Hypothalamus (tissue), 51 donors: Measurements from ENCODE around the gene DHX16.

Experiments
- DNase-seq, 51 donors: peaks; one replicate each; lab custom pipeline; 2025; lab: John Stamatoyannopoulos, UW

The DHX16 gene

DNA sequence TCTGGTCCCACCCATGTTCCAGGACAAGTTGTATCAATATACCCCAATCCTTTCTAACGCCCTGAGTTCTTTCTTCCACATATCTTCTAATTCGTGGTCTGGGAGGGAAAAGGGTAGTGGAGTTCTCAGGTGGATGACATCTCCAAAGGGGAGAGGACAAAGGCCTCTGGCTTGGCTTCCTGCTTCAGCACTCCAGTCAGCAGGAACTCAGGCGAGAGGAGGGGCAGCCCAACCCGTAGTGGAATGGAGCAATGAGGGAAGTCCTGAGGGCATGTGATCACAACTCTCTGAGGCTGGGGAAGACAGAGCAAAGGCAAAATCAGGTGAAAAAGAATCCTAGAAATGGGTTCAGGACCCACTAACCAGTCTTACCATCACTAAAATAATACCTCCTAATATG, 27.5 kb upstream of the DHX16 start:
- DNase-seq, result no peak

DNA sequence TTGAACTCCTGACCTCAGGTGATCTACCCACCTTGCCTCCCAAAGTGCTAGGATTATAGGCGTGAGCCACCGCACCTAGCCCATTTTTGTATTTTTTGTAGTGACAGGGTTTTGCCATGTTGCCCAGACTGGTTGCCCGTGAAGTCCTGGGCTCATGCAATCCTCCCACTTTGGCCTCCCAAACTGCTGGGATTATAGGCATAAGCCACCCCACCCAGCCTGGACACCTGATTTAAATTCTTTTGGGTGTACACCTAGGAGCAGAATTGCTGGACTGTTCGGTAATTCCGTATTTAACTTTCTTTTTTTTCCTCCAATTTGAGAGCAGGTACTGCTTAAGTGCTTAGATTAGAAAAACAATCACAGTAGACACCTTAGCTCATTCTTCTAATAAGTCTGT, 23.6 kb upstream of the DHX16 start:
- DNase-seq, result no peak

DNA sequence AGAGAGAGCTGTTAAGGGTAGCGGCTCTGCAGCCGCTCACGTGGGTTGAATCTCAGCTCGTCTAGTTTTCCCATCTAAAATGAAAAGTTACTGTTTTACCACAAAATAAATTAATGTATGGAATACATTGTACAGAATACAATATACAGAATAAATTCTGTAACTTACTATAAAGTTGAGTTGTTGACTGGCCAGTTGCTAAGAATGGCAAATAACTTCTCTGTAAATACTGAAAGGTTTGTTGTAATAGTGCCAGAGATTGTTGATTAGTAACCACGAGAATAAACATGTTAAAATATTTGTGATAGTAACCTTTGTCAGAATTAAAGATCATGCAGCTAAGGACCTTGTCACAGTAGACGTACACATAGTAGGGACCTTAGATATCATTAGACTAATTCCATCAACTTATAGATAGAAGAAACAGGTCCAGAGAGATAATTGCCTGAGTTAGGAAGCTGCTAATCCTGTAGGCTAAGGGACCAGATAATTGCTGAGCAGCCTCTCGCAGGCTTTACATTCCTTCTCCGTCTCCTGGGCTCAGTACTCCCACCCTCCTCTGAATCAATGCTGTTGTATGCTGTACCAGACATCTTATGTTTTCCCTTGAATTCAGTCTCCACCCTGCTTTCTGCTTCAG, 18.5 kb upstream of the DHX16 start:
- no peak for DNase-seq

DNA sequence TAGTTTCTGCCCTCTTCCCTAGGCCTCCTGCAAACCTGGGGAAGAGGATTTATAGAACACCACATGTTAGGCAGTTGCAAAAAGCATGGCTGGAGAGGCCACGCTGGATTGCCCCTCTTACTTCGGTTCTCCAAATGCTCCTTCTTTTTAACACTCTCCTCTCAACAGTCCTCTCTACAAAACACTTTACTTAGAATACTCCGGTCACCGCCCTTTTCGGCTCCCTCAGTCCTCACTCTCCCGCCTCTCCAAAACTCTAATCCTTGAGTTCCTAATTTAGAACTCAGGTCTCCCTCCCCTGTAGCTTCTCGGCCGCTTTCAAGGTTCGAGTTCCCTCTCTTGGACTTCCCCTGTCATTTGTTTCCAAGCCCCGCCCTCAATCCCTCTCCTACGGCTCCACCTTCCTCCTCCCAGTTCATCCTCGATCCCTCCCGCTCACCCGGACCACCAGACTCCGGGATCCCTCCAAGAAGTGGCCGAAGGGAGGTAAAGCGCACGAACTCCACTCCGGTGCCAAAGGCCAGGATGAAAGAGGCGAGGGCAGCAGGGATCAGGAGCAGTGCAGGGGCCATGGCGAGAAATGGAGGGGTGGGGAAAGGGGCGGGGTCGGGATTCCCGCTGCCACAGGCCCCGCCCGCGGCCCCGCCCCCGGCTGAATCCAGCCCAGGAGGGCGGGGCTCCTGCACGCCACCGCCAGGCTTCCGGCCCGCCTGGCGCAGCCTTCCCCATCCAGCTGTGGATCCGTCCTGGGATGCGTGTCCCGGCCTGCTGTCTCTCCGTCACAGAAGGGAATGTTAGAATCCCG, 17.8 kb upstream of the DHX16 start, which contains the start of gene NRM:
Gene NRM (minus strand): TSS at position 582 of the 805 bp plus-strand sequence. CDS start 10 bp downstream, at position 572.
- peak in 48 of 51 donors; percentile 38 to 92 (median 70) for DNase-seq

DNA sequence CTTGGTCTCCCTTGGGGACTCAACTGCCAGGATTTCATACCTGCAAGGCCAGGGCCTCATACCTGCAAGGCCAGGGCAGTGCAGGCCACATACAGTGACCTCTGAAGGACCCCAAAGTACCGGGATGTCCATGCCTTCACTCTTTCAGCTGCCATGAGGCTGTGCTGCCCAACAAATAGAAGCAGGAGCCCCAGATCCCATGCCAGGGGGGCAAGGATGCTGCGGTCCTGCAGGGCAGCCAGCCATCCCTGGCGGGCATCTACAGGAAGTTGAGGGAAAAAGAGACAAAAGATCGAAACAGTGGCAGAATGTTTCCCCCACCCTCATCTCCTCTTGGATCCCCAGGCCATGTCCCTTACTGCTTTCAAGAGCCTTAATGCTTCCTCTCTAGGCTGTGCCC, 17.2 kb upstream of the DHX16 start:
- DNase-seq, result no peak

DNA sequence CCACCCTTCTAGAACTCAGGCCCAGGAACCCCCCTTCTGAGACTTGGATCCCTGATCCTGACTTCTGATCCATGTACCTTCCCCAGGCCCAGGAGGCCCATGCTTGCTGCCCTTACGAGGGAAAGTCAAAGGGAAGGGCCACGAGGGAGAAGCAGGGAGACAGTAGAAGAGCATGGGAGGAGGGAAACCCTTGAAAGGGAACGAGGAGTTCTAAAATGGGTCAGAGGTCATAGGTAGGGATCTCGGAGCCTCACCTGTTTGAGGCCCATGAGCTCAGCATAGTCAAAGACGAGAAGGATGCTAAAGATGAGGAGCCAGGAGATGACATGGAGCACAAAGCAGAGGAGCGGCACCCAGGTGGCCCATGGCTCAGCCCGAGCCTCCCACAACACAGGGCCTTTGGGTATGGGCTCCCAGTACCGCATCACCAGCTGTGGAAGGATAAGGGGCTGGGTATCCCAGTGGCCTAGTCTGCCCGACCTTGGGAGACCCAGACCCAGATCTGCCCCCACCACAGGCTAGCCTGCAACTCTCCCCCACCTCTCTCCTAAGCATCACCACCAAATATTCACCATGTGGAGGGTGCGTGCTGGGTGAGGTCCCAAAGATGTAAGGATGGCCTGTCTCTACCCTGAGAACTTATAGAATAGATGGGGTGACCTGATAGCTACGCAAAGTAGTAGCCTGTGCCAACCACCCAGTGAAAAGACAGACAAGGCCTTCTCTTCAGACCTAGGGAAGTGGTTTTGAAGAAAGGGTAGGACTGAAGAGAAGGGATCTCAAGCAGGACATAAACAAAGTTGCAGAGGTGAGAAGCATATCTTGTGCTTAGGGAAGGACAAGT, 16.4 kb upstream of the DHX16 start:
- DNase-seq, result no peak

DNA sequence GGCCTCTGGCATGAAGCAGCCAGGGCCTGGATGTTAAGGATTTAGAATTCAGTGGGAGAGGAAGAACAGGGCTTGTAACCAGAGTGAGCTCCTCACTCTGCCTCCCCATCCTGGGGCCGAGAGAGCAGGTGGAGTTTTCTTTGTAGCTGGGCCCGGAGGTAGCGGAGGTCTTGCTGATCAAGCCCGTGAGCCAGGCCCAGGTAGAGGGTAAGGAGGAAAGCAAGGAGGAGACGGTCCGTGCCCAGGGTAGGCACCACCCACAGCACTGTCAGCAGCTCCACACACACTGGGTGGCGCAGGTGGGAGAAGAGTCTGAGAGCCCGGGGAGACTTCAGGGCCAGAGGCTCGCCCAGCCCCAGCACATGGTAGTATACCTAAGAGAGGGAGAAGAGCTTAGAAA, 15.8 kb upstream of the DHX16 start:
- no peak for DNase-seq

DNA sequence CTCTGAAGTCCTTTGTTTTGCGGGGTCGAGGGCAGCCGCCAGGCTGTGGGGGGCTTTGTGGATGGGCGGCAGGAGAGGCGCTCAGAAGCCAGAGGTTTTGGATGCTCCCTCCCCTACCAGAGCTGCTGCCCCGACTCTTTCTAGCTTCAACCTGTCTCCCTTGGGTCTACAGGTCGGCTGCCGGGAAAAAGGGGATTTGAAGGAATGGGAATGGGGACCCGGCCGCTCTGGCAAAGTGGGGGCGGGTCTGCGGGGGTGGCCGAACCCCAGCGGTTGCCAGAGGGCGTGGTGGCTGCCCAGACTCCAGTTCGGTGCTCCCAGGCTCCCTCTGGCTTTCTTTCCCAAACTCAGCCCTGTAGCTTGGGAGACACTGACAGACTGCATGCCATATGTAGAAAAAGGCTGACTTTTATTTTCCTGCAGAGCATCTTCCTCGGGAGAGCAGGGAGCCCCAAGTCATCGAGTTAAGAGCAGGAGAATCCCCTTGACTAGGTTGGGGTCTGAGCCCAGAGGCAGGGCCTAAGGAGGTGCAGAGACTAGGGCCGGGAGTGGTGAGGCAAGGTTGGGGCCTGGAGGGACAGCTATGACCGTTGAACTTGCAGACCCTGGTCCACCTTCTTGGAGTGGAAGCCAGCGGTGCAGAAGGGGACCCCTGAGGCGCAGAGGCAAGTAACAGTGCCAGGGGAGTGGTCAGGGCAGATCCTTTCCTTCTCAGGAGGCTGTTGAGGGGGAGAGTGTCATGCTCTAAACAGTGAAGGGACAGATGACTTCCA, 15.0 kb upstream of the DHX16 start:
- peak in 7 of 51 donors; percentile 4 to 41 (median 16) for DNase-seq

DNA sequence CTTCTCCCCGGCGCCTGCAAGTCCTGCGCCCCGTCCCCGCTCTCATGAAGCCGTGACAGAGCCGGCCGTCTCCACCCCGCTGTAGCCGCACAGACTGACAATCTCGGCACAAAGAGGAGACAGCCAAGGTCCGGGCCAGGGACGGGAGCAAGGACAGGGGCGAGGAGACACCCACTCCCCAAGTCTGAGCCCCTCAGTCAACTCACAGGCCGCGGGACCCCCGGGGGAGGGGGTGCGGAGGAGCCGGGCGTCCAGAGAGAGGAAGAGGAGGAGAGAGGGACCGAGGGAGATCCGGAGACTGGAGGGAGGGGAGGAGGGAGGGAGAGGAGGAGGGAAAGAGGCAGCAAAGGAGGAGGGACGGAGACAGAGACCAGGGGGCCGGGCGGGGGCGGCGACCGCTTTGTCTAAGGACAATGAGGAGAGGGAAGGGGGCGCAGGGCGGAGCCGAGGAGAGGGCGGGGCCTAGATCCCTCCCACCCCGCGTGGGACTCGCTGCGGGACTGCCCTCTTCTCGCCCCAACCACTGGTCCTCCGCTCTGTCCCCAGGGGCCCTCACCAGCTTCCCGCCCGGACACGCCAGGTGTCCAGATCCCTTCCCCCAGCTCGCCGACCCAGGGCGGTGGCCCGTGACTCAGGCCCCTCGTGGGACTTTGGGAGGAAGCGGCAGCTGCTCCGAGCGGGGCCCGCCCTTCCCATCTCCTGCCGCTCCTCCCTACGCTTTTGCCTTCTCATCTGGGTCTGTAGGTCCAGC, 14.3 kb upstream of the DHX16 start:
- DNase-seq, result peak in 45 of 51 donors; percentile 21 to 84 (median 58)

DNA sequence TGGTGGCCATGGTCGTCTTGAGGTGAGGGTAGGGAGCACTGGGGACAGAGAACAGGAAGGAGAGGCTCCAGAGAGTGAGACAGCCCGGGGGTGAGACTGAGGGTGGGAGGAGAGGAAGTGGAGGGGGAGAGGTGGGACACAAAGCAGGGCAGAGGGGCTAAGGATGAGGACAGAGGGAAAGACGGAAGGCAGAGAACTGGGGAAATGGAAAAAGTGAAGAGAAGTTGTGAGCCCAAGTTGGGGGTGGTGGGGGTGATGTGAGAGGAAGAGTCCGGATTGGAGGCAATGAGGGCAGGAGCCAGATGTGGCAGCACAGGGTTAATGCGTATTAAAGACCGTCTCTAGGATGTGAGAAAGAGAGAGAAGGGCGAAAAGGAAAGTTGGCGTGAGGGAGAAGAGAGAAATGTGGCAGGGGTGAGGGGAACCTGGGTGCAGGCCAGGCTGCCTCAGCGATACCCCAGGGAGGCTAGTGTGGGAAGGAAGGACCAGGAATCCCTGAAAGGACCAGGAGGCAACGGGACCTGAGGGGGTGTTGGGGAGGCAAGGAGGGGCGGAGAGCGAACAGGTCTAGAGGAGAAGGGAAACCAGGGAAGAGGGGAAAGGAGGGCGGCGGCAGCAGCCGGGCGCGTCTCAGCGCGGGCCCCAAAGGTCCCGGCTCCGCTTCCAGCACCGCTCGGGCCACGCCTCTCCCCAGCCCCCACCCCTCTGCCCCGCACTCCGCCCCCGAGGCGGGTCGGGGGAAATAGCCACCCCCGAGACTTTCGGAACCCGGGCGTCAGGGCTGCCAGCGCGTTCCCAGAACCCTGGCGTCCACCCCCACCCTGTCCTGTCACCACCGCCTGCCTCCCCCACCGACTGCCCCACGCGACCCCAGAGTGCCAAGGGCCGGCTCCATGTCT, 13.5 kb upstream of the DHX16 start, which contains the start of gene PPP1R18:
Gene PPP1R18 (minus strand): TSS at position 637 of the 899 bp plus-strand sequence. CDS start 627 bp downstream, at position 10.
- DNase-seq, result peak in 40 of 51 donors; percentile 16 to 78 (median 42)

DNA sequence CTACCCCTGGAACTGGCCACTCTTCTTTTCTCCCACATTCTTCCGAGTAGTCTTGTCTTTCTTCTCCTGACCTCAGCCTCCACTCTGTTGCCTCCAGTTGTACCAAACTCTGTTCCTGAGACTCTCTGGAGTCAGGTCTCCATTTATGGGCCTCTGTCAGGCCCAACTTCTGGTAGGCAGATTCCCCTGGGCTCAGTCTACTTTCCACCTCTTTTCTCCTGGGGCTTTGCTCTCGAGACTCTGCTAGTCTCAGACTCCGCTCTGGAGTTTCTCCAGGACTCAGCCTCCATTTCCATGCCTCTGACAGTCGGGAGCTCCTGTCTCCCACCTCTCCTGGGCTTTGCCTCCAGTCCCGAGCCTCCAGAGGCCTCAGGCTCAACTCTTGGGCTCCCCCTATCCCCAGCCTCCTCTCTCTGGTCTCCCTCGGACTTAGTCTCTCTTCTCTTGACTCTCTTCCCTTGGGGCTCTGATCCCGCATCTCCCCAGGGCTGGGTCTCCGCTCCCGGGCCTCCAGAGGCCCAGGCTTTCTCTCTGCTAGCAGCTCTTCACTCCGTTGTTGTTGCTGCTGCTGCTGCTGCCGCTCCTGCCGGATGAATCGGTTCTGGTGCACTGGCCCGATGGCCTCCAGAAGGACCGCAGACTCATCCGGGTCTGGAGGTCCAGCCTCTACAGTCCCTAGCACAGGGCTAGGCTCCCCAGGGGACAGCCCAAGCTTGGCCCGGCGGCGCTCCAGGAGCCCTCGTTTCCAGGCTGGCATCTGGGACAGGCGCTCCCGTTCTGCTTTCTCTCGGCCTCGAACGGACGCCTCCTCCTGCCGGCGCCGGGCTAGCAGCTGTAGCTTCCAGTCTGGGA, 12.6 kb upstream of the DHX16 start:
- no peak for DNase-seq

DNA sequence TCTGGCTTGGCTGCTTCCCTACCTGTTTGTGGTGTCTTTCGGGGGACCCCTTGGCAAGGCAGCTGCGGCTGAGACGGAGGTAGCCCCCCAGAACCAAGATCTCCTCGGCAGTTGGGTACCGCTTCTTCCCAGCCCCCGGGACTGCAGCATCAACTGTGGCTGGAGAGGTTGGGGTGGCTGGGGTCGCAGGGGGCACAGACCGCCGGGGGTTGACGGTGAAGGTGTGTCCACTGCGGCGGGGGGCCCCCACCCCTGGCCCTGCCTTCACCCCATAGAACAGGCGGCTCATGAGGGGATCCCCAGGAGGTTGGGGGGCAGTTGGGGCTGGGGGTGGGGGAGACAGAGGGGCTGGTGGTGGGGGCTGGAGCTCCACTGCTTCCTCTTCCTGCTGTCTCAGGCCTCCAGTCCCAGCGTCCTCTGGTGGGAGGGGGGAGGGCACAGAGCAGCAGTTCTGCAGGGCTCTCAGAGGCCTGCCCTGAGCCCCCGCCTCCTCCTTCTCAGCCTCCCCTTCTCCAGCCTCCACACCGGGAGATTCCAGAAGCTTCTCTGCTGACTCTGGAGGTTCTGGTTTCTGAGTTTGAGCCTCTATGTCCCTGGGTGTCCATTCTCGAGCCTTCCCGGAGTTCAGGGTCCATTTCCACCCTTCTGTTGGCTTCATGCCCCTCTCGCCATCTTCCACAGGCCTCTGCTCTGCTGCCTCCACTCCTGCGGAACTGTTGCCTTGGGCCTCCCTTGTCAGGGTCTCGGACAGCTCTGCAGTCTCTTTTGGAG, 11.8 kb upstream of the DHX16 start:
- DNase-seq, result peak in 12 of 51 donors; percentile 9 to 34 (median 19)

DNA sequence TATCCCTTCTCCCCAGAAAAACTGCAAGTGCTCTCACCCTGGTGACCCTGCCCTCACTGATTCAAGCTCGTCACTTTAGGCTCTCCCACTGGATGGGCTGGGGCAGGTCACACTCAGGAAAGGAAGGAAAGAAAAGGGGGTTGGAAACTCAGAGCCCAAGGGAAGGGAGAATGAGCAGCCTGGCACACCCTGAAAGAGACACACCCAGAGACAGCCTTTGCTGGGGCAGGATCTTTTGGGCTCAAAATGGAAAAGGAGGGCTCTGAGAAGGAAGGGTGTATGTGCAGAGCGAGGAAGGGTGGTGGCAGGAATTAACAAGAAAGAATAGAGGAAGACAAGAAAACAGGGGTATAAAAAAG, 11.2 kb upstream of the DHX16 start:
- DNase-seq, result no peak

DNA sequence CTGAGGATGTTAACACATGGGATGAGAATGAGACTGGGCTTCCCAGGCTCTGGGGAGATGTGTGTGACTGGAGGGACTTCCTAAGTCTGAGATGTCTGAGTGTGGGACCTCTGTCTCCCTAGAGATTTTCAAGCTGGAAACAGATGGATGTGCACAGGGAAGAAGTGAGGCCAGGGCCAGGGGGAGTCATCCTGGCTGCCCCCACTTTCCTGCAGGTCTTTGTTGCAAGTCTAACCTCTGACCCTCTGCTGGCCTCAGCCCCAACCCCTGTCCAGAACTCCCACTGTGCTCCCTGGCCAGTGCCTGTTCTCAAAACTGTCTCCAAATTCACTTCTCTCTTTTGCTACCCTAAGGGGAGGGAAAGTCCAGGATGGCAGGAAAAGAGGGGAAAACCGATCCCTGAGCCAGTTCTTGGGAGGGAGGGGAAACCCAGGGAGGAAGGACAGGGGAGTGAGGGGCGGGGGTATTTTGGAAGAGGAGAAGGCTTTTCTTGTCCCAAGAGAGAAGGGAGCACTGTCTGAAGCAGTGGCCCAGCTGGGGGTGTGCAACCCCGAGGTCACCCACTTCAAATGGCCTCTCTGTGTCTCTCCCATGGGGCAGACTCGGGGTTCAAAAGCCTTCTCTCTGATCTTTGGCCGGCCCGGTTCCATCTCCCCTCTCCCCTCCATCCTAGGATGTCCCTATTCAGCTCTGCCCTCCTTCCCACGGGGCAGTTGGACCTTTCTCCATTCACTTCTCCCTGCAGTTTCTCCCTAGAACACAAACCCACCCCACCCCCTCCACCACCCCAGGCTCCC, 10.6 kb upstream of the DHX16 start:
- DNase-seq, result peak in 2 of 51 donors; percentile 8 to 13

DNA sequence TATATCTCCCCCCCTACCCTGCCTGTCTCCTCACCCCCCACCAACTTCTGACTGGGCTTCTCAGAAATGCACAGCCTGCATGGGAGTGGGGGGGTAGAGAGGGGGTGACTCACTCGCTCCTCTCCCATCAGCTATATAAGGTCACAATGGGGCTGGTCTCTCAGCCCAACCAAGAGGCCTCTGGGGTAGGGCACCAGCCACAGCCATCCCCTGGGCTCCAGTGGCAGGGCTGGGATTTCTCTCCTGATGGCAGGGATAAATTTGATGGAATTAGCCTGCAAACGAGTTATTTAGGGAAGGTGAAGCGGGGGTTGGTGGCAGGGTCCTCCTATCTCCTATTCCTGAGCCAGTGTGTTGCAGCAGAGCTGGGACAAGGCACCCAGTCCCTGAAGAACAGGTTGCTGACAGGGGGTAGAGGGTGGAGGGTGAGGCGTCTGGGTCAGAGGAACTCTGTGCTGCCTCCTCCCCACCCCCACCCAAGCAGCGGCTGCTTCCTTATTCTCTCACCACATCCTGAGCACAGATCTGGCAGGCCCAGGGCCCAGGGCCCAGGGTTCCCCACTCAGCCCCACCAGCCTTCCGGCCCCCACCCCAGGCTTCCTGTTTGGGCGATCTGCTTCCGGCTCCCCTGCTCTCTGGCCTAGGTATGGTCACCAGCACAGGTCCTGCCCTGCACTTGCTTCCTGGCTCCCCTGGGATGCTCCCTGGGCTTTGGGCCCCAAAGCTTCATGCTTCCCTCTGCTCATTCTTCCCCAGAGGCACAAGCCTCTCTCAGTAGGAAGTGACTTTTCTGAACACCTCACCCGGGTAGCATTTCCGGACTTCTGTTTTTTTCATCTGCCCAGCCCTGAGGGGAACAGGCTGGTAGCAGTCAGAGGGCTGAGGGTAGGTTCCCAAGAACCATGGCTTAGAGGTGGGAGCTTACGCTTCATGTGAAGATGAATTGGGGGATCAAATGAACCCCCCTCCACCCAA, 9.6 kb upstream of the DHX16 start:
- peak in 37 of 51 donors; percentile 7 to 66 (median 31) for DNase-seq
